H1 (cell line): Measurements from ENCODE around the gene ISOC2. TPM values are rescaled to one million over a fixed set of nuclear protein-coding genes. Genes with fewer than 3 reads are reported as not detected.
A peak's percentile ranks its signal among the peaks of the same experiment; 100 is the strongest.

ENCODE experiments used
- CTCF ChIA-PET: fragments of 300-600 bp; sonication (Branson Sonifier 250); formaldehyde crosslinking; loops from one replicate; lab custom pipeline; 2021; ENCODE audit not compliant: partially characterized antibody; lab: Charles Lee
- POLR2A ChIA-PET: fragments of 300-600 bp; sonication (Branson Sonifier 250); formaldehyde crosslinking; loops from one replicate; lab custom pipeline; 2021; ENCODE audit warnings: inconsistent platforms; ENCODE audit not compliant: partially characterized antibody; lab: Charles Lee
- DNase-seq, 2 experiments: peaks; one replicate each; pipeline versions ENCODE4 v3.0.0 to v3.0.0-alpha.2; 2010 to 2022; ENCODE audit warnings: low spot score in 2 of 2, low read depth in 1 of 2, mixed read lengths in 1 of 2
- FAIRE-seq: peaks from 2 replicates; lab custom pipeline; 2011; peaks lifted over from hg19 to GRCh38; lab: Jason Lieb, UNC
- H2AFZ ChIP-seq: 2 replicates; pipeline ENCODE4 v1.8.1; 2012; ENCODE audit warnings: low read length, inconsistent platforms
- H2AK5ac ChIP-seq: 2 replicates; pipeline ENCODE4 v1.6.1; 2013; ENCODE audit warnings: low read depth, low read length
- H2BK120ac ChIP-seq: replicated peaks from 2 replicates; pipeline ENCODE3; 2013; ENCODE audit warnings: low read depth, low read length, inconsistent platforms
- H2BK12ac ChIP-seq: 2 replicates; pipeline ENCODE4 v1.6.1; 2013; ENCODE audit warnings: low read depth, low read length
- H2BK15ac ChIP-seq: 2 replicates; pipeline ENCODE4 v1.6.1; 2013; ENCODE audit warnings: low read length
- H2BK20ac ChIP-seq: 2 replicates; pipeline ENCODE4 v1.6.1; 2013; ENCODE audit warnings: low read length
- H2BK5ac ChIP-seq: 2 replicates; pipeline ENCODE4 v1.6.1; 2013; ENCODE audit warnings: low read depth, low read length
- H3K14ac ChIP-seq: 2 replicates; pipeline ENCODE4 v1.6.1; 2013; ENCODE audit warnings: inconsistent platforms; ENCODE audit not compliant: insufficient read length
- H3K18ac ChIP-seq: 2 replicates; pipeline ENCODE4 v1.6.1; 2013; ENCODE audit warnings: low read length; ENCODE audit errors: extremely low read depth
- H3K23ac ChIP-seq: 2 replicates; pipeline ENCODE4 v1.6.1; 2013; ENCODE audit warnings: inconsistent platforms; ENCODE audit not compliant: insufficient read length
- H3K23me2 ChIP-seq: 2 replicates; pipeline ENCODE4 v1.6.1; 2013; ENCODE audit warnings: low read depth, low read length
- H3K27ac ChIP-seq: 2 replicates; pipeline ENCODE4 v1.6.1; 2011; ENCODE audit warnings: low read depth, low read length, inconsistent platforms
- H3K27me3 ChIP-seq, 4 experiments: replicated peaks in 1 of 4; 1 replicate in 1 of 4; 2 replicates in 3 of 4; pipeline versions ENCODE4 v1.6.1 to v1.8.1; 2011 to 2013; ENCODE audit warnings: low read length in 3 of 4, mild to moderate bottlenecking in 3 of 4, inconsistent platforms in 2 of 4, mixed read lengths in 2 of 4, moderate library complexity in 1 of 4; ENCODE audit not compliant: control insufficient read depth in 3 of 4, insufficient read depth in 3 of 4; ENCODE audit errors: extremely low read depth in 1 of 4
- H3K36me3 ChIP-seq, 4 experiments: 2 replicates each; pipeline versions ENCODE4 v1.6.1 to v1.8.1; 2011 to 2013; ENCODE audit warnings: mild to moderate bottlenecking in 4 of 4, low read length in 3 of 4, moderate library complexity in 2 of 4, control low read depth in 1 of 4, inconsistent platforms in 1 of 4; ENCODE audit not compliant: insufficient read depth in 4 of 4, control insufficient read depth in 2 of 4
- H3K4ac ChIP-seq: replicated peaks from 2 replicates; pipeline ENCODE3; 2013; ENCODE audit warnings: low read length, low read depth, mixed read lengths, inconsistent platforms; ENCODE audit not compliant: insufficient read length
- H3K4me1 ChIP-seq, 4 experiments: replicated peaks in 1 of 4; 1 replicate in 1 of 4; 2 replicates in 3 of 4; pipeline versions ENCODE4 v1.6.1 to v1.8.1; 2011 to 2013; ENCODE audit warnings: low read length in 3 of 4, inconsistent platforms in 2 of 4, mixed read lengths in 1 of 4; ENCODE audit not compliant: insufficient read depth in 4 of 4, control insufficient read depth in 3 of 4
- H3K4me2 ChIP-seq, 2 experiments: 2 replicates each; pipeline versions ENCODE4 v1.6.1 to v1.8.1; 2011 to 2013; ENCODE audit warnings: low read depth in 2 of 2, low read length in 2 of 2, control low read depth in 1 of 2, inconsistent platforms in 1 of 2, mild to moderate bottlenecking in 1 of 2; ENCODE audit not compliant: insufficient read depth in 1 of 2
- H3K4me3 ChIP-seq, 4 experiments: fragments of 200-600, 300-600 bp in 1 of 4; sonication (generic), shearing (Covaris generic), sonication (Bioruptor Twin) in 1 of 4; 2 replicates each; pipeline versions ENCODE4 v1.5.1 to v1.8.1; 2011 to 2016; ENCODE audit warnings: low read length in 4 of 4, low read depth in 3 of 4, control low read depth in 2 of 4, inconsistent platforms in 2 of 4, mild to moderate bottlenecking in 2 of 4, mixed read lengths in 1 of 4, moderate library complexity in 1 of 4; ENCODE audit not compliant: insufficient read depth in 2 of 4; ENCODE audit errors: extremely low read depth in 1 of 4
- H3K56ac ChIP-seq: replicated peaks from 2 replicates; pipeline ENCODE3; 2013; ENCODE audit warnings: low read depth, mild to moderate bottlenecking, mixed read lengths, low read length, inconsistent platforms; ENCODE audit not compliant: insufficient read length
- H3K79me1 ChIP-seq: 2 replicates; pipeline ENCODE4 v1.6.1; 2013; ENCODE audit warnings: low read depth, low read length, control low read depth
- H3K79me2 ChIP-seq, 2 experiments: 2 replicates each; pipeline versions ENCODE4 v1.6.1 to v1.8.1; 2012 to 2013; ENCODE audit warnings: low read length in 2 of 2, mild to moderate bottlenecking in 2 of 2, inconsistent platforms in 1 of 2; ENCODE audit not compliant: insufficient read depth in 2 of 2, control insufficient read depth in 1 of 2
- H3K9ac ChIP-seq, 4 experiments: replicated peaks in 1 of 4; 1 replicate in 1 of 4; 2 replicates in 3 of 4; pipeline versions ENCODE4 v1.6.1 to v1.8.1; 2011 to 2013; ENCODE audit warnings: low read depth in 3 of 4, low read length in 3 of 4, control low read depth in 2 of 4, mild to moderate bottlenecking in 2 of 4, moderate library complexity in 2 of 4, inconsistent platforms in 1 of 4; ENCODE audit errors: extremely low read depth in 1 of 4
- H3K9me3 ChIP-seq, 2 experiments: 2 replicates each; pipeline versions ENCODE4 v1.6.1 to v1.8.1; 2012 to 2013; ENCODE audit warnings: mild to moderate bottlenecking in 2 of 2, moderate library complexity in 2 of 2, control low read depth in 1 of 2, inconsistent platforms in 1 of 2, low read depth in 1 of 2, low read length in 1 of 2, mixed read lengths in 1 of 2; ENCODE audit not compliant: insufficient read depth in 2 of 2
- H4K20me1 ChIP-seq, 2 experiments: replicated peaks in 1 of 2; 2 replicates each; pipeline versions ENCODE3 to v1.8.1; 2011 to 2013; ENCODE audit warnings: inconsistent platforms in 2 of 2, low read length in 2 of 2, mild to moderate bottlenecking in 1 of 2; ENCODE audit not compliant: insufficient read depth in 2 of 2, control insufficient read depth in 1 of 2
- H4K5ac ChIP-seq: 2 replicates; pipeline ENCODE4 v1.6.1; 2013; ENCODE audit warnings: low read length, low read depth, mixed read lengths, inconsistent platforms; ENCODE audit not compliant: insufficient read length
- H4K8ac ChIP-seq: 2 replicates; pipeline ENCODE4 v1.8.0; 2013; ENCODE audit warnings: mild to moderate bottlenecking, moderate library complexity, low read length, inconsistent platforms; ENCODE audit not compliant: insufficient read depth; ENCODE audit errors: extremely low read depth
- H4K91ac ChIP-seq: replicated peaks from 2 replicates; pipeline ENCODE3; 2013; ENCODE audit warnings: low read length, mixed read lengths, inconsistent platforms; ENCODE audit not compliant: insufficient read length
- BACH1 ChIP-seq: IDR thresholded peaks from 2 replicates; pipeline ENCODE4 v1.6.1; 2012; ENCODE audit warnings: low read length, improper control_type of control experiment
- CHD2 ChIP-seq: IDR thresholded peaks from 2 replicates; pipeline ENCODE4 v1.6.1; 2012; ENCODE audit warnings: low read length, improper control_type of control experiment
- CREB1 ChIP-seq: IDR thresholded peaks from 2 replicates; pipeline ENCODE4 v1.6.1; 2012; ENCODE audit warnings: inconsistent platforms
- E2F6 ChIP-seq: IDR thresholded peaks from 2 replicates; pipeline ENCODE4 v1.6.1; 2012; ENCODE audit warnings: inconsistent platforms
- JUND ChIP-seq: IDR thresholded peaks from 2 replicates; pipeline ENCODE4 v1.6.1; 2011; ENCODE audit warnings: mild to moderate bottlenecking, improper control_type of control experiment, low read length
- KDM4A ChIP-seq: IDR thresholded peaks from one replicate; pipeline ENCODE4 v1.7.1; 2012; ENCODE audit warnings: low read depth, mild to moderate bottlenecking, moderate library complexity, low read length, inconsistent platforms; ENCODE audit not compliant: severe bottlenecking
- KDM5A ChIP-seq: fragments of 200-600 bp; IDR thresholded peaks from 2 replicates; pipeline ENCODE4 v1.7.1; 2012; ENCODE audit warnings: mild to moderate bottlenecking, low read length, inconsistent platforms, mixed read lengths
- NANOG ChIP-seq: IDR thresholded peaks from 2 replicates; pipeline ENCODE4 v1.6.1; 2011; ENCODE audit warnings: low read length, low read depth, mild to moderate bottlenecking, inconsistent platforms; ENCODE audit not compliant: insufficient read depth, poor library complexity, severe bottlenecking
- NRF1 ChIP-seq: IDR thresholded peaks from 2 replicates; pipeline ENCODE4 v1.6.1; 2011; ENCODE audit warnings: mild to moderate bottlenecking, low read depth, low read length, improper control_type of control experiment
- POLR2AphosphoS5 ChIP-seq: IDR thresholded peaks from 2 replicates; pipeline ENCODE4 v1.6.1; 2011; ENCODE audit warnings: low read depth, low read length
- POU5F1 ChIP-seq: IDR thresholded peaks from 2 replicates; pipeline ENCODE4 v1.6.1; 2011; ENCODE audit warnings: low read depth, mild to moderate bottlenecking, low read length, moderate library complexity
- SIRT6 ChIP-seq: IDR thresholded peaks from one replicate; pipeline ENCODE4 v1.7.1; 2012; ENCODE audit warnings: low read length, inconsistent platforms
- SP4 ChIP-seq: IDR thresholded peaks from 2 replicates; pipeline ENCODE4 v1.6.1; 2012; ENCODE audit warnings: low read length, inconsistent platforms
- TCF12 ChIP-seq: IDR thresholded peaks from 2 replicates; pipeline ENCODE4 v1.6.1; 2011; ENCODE audit warnings: low read depth, mild to moderate bottlenecking, low read length
- WGBS, 2 experiments: shearing (Covaris generic) in 1 of 2; methylation state at CpG; one replicate each; pipeline versions ENCODE4 v1.1.6 to v1.1.7; 2013 to 2015; ENCODE audit warnings: low lambda C conversion rate in 2 of 2, mixed read lengths in 2 of 2, inconsistent platforms in 1 of 2, low coverage in 1 of 2, missing lambda C conversion rate in 1 of 2; ENCODE audit not compliant: insufficient replicate concordance in 2 of 2, insufficient coverage in 1 of 2, insufficient read length in 1 of 2; ENCODE audit errors: extremely low coverage in 1 of 2, missing lambda C conversion rate in 1 of 2; 5-methylcytosine and 5-hydroxymethylcytosine counted together
- polyA plus RNA-seq, 7 experiments: library from polyadenylated mRNA; depleted of rRNA in 3 of 7; stranded (reverse) in 5 of 7; unstranded in 2 of 7; fragments of >200 nt in 5 of 7; fragments of 200-250 nt in 2 of 7; gene quantifications; 1 replicate in 5 of 7; 2 replicates in 1 of 7; 4 replicates in 1 of 7; pipeline versions ENCODE4 v1.2.1 to v1.2.3, GENCODE V29; 2011 to 2013; ENCODE audit warnings: missing spikeins in 2 of 7, mixed read lengths in 2 of 7
- total RNA-seq: library from RNA; stranded (reverse); fragmentation: NEBNext Ultra II Directional; extraction: Animal tissue kit (Norgen Biotek cat#: 25700); gene quantifications from 2 replicates; pipeline ENCODE4 v1.2.1, GENCODE V29; 2021

The ISOC2 gene
- total and polyA plus RNA-seq, 2 of the 8 experiments (the other 6 are each of a cell fraction or from before 2014, with no cell fraction given), result 96.9 to 152 TPM

GRCh38 chr19:55434356-55434919 is 27.0 kb downstream of the ISOC2 start:
- Histone ChIP-seq H4K91ac (peak overlapping the region; percentile 65), H3K36me3 (no peaks in the 10 kb centered on the region), H3K79me1 (peaks cover 6% of the 10 kb centered on the region), H3K56ac (peak overlapping the region; percentile 100), H4K5ac (no peak overlapping the region), H3K79me2 (no peaks in the 10 kb centered on the region), H2BK20ac (no peak overlapping the region), H3K27me3 (peaks cover 4 to 15% (median 12%) of the 10 kb centered on the region in 4 experiments; a peak in 6 of 7 replicates), H2AK5ac (0 out of 2 replicates have a peak overlapping the region, but pooled peaks have one; percentile 1), H4K8ac (no peak overlapping the region), H3K4ac (no peak overlapping the region), H3K4me2 (no peak overlapping the region), H3K27ac (no peak overlapping the region), H2AFZ (no peak overlapping the region), H3K23ac (no peak overlapping the region), H3K14ac (no peak overlapping the region), H2BK15ac (peak overlapping the region; percentile 16; the same call in 1 of the 2 replicates), H2BK12ac (0 out of 2 replicates have a peak overlapping the region, but pooled peaks have one; percentile 1), H3K18ac (no peak overlapping the region), H3K4me1 (peaks cover 0 to 6% (median 2%) of the 10 kb centered on the region in 4 experiments; a peak in 2 of 7 replicates), H2BK120ac (no peak overlapping the region), H3K23me2 (peaks cover 13% of the 10 kb centered on the region; the same call in 1 of the 2 replicates), H3K9me3 (0 out of 4 replicates have a peak, but pooled peaks cover 0 to 9% of the 10 kb centered on the region in 2 experiments), H3K4me3 (no peak overlapping the region), H3K9ac (no peak overlapping the region; a peak in 1 of 7 replicates), H4K20me1 (peaks cover 2 to 22% of the 10 kb centered on the region in 2 experiments), H2BK5ac (no peak overlapping the region)
- DNase-seq, result no peak
- 86% methylated on average over 4 of the region's 4 CpGs; no CpG with 5 or more reads in 1 of the 2 experiments for WGBS, 2 experiments
- FAIRE-seq, result peak; percentile 48
- ChIA-PET CTCF (no interaction called here), POLR2A (no interaction called here)
- TF ChIP-seq BACH1, result no peak
- TF ChIP-seq POU5F1, result no peak
- no peak for TF ChIP-seq KDM5A
- TF ChIP-seq SP4, result no peak
- TF ChIP-seq NRF1, result no peak
- no peak for TF ChIP-seq E2F6
- no peak for TF ChIP-seq CHD2
- no peak for TF ChIP-seq NANOG
- TF ChIP-seq CREB1, result no peak
- no peak for TF ChIP-seq JUND
- no peak for TF ChIP-seq TCF12
- no peak for TF ChIP-seq SIRT6
- TF ChIP-seq KDM4A, result no peak
- TF ChIP-seq POLR2AphosphoS5, result no peak
